Stimulated activated CD4-positive, alpha-beta T cell treated with anti-CD3 and anti-CD28 coated beads, Interleukin-15, amount 100 ng/mL, for 24 hours (primary cell): ENCODE measurements around the gene DNM1.

ENCODE experiments used
- DNase-seq: peaks from one replicate; pipeline ENCODE4 v3.0.0-alpha.2; 2020

Gene DNM1

GRCh38 chr9:128206484-128206883 lies 3.3 kb downstream of the DNM1 start:
- DNase-seq, result no peak

- no peak for DNase-seq
Measured at GRCh38 chr9:128206916-128207910, 4.0 kb downstream of the DNM1 start.

GRCh38 chr9:128208386-128208785 lies 5.2 kb downstream of the DNM1 start:
- no peak for DNase-seq

GRCh38 chr9:128208946-128209669 lies 5.9 kb downstream of the DNM1 start:
- DNase-seq, result no peak

- no peak for DNase-seq
Measured at GRCh38 chr9:128211186-128211980, 8.2 kb downstream of the DNM1 start.

GRCh38 chr9:128211981-128212281 lies 8.8 kb downstream of the DNM1 start:
- no peak for DNase-seq

- DNase-seq, result no peak
Measured at GRCh38 chr9:128213746-128214497, 10.7 kb downstream of the DNM1 start.

- no peak for DNase-seq
Measured at GRCh38 chr9:128214571-128215490, 11.7 kb downstream of the DNM1 start.

- DNase-seq, result no peak
Measured at GRCh38 chr9:128215491-128216409, 12.6 kb downstream of the DNM1 start.

- DNase-seq, result no peak
Measured at GRCh38 chr9:128216781-128217553, 13.8 kb downstream of the DNM1 start.

GRCh38 chr9:128218172-128218517 lies 15.0 kb downstream of the DNM1 start:
- no peak for DNase-seq

- DNase-seq, result peak; percentile 98
Measured at GRCh38 chr9:128218518-128219389, 15.6 kb downstream of the DNM1 start.

GRCh38 chr9:128219831-128220230 lies 16.7 kb downstream of the DNM1 start:
- DNase-seq, result no peak

GRCh38 chr9:128222026-128222425 lies 18.8 kb downstream of the DNM1 start:
- no peak for DNase-seq

GRCh38 chr9:128222880-128223670 lies 19.9 kb downstream of the DNM1 start:
- no peak for DNase-seq

- no peak for DNase-seq
Measured at GRCh38 chr9:128224877-128225276, 21.7 kb downstream of the DNM1 start.

GRCh38 chr9:128225770-128226411 lies 22.7 kb downstream of the DNM1 start:
- no peak for DNase-seq
